Testis (tissue), 2 donors: ENCODE measurements around the gene GLCE.

Experiments used
- CTCF ChIP-seq, 3 experiments: fragments of 450-650 bp in 2 of 3; fragments of 200-600 bp in 1 of 3; sonication (generic) in 1 of 3; IDR thresholded peaks; one replicate each; pipeline ENCODE4 v1.5.1; 2016 to 2019; ENCODE audit warnings: antibody characterized with exemption in 3 of 3, mild to moderate bottlenecking in 2 of 3, moderate library complexity in 1 of 3
- POLR2A ChIP-seq: fragments of 450-650 bp; IDR thresholded peaks from one replicate; pipeline ENCODE4 v1.6.1; 2017; ENCODE audit warnings: antibody characterized with exemption, mild to moderate bottlenecking, moderate library complexity

- no peak for TF ChIP-seq CTCF (IDR thresholded peaks at IDR 0.05)
- no peak for TF ChIP-seq POLR2A
Measured at GRCh38 chr15:69114331-69114928, 46.0 kb upstream of the GLCE start.
